AG08396 (cell line): Measurements from ENCODE around the gene WDR38.

Source experiments
- DNase-seq: peaks from one replicate; pipeline ENCODE4 v3.0.0; 2012; ENCODE audit warnings: low spot score, mixed read lengths

Gene WDR38

GRCh38 chr9:124882231-124882630, 29.0 kb downstream of the WDR38 start:
- DNase-seq, result no peak

GRCh38 chr9:124884376-124884775, 31.1 kb downstream of the WDR38 start:
- no peak for DNase-seq

GRCh38 chr9:124885551-124885950, 32.3 kb downstream of the WDR38 start:
- DNase-seq, result no peak

- DNase-seq, result no peak
Measured at GRCh38 chr9:124886461-124886860, 33.2 kb downstream of the WDR38 start.

GRCh38 chr9:124886866-124887492, 33.7 kb downstream of the WDR38 start:
- no peak for DNase-seq

- DNase-seq, result no peak
Measured at GRCh38 chr9:124887832-124888231, 34.6 kb downstream of the WDR38 start.

GRCh38 chr9:124889006-124889405, 35.7 kb downstream of the WDR38 start:
- no peak for DNase-seq

- DNase-seq, result no peak
Measured at GRCh38 chr9:124890179-124890578, 36.9 kb downstream of the WDR38 start.

GRCh38 chr9:124894035-124894740, 40.9 kb downstream of the WDR38 start:
- no peak for DNase-seq

GRCh38 chr9:124894741-124895170, 41.5 kb downstream of the WDR38 start:
- no peak for DNase-seq

GRCh38 chr9:124897570-124898460, 44.6 kb downstream of the WDR38 start:
- DNase-seq, result no peak

- no peak for DNase-seq
Measured at GRCh38 chr9:124899845-124900244, 46.6 kb downstream of the WDR38 start.

GRCh38 chr9:124906966-124907365, 53.7 kb downstream of the WDR38 start:
- DNase-seq, result no peak
